ENCODE data around the gene POMGNT1.

- peak; percentile 53 to 56 for TF ChIP-seq POLR2A (IDR thresholded peaks at IDR 0.05)
- peak in 1 of 4 experiments; percentile 29 for TF ChIP-seq CTCF (IDR thresholded peaks at IDR 0.05)
- peak; percentile 46 for TF ChIP-seq POLR2AphosphoS5 (IDR thresholded peaks at IDR 0.05)
These were observed at the start of gene POMGNT1 for GRCh38 chr1:46197964-46198811.
